Activated gamma-delta T cell treated with anti-CD3 and anti-CD28 coated beads, Interleukin-2, amount 50 U/mL, for 16 hours (primary cell): Measurements from ENCODE around the gene ADAM12.
"Not testable (repeated sequence)": the region's sequence is repeated elsewhere in the genome, so short reads cannot be mapped to it uniquely, and the experiment has no call there.

Experiments
- DNase-seq: peaks from one replicate; pipeline ENCODE4 v3.0.0-alpha.2; 2020; ENCODE audit warnings: low read depth

Gene ADAM12

GRCh38 chr10:126177417-126178030 lies 210.8 kb downstream of the ADAM12 start:
- no peak for DNase-seq

- DNase-seq, result no peak
Observed at GRCh38 chr10:126175641-126176262, 212.5 kb downstream of the ADAM12 start.

GRCh38 chr10:126172755-126173154 lies 215.5 kb downstream of the ADAM12 start:
- not testable (repeated sequence) for DNase-seq

GRCh38 chr10:126171555-126171954 lies 216.7 kb downstream of the ADAM12 start:
- DNase-seq, result no peak

- no peak for DNase-seq
Observed at GRCh38 chr10:126170776-126171175, 217.5 kb downstream of the ADAM12 start.

GRCh38 chr10:126170371-126170770 lies 217.9 kb downstream of the ADAM12 start:
- DNase-seq, result no peak

GRCh38 chr10:126169899-126170298 lies 218.4 kb downstream of the ADAM12 start:
- no peak for DNase-seq

GRCh38 chr10:126166797-126167196 lies 221.5 kb downstream of the ADAM12 start:
- DNase-seq, result no peak

- DNase-seq, result no peak
Observed at GRCh38 chr10:126165874-126166273, 222.4 kb downstream of the ADAM12 start.

- DNase-seq, result no peak
Observed at GRCh38 chr10:126163506-126163905, 224.8 kb downstream of the ADAM12 start.

GRCh38 chr10:126161691-126162090 lies 226.6 kb downstream of the ADAM12 start:
- no peak for DNase-seq

GRCh38 chr10:126160971-126161630 lies 227.2 kb downstream of the ADAM12 start:
- DNase-seq, result no peak

GRCh38 chr10:126160571-126160970 lies 227.7 kb downstream of the ADAM12 start:
- DNase-seq, result no peak

GRCh38 chr10:126158133-126158892 lies 230.0 kb downstream of the ADAM12 start:
- no peak for DNase-seq

GRCh38 chr10:126157189-126157588 lies 231.1 kb downstream of the ADAM12 start:
- no peak for DNase-seq

GRCh38 chr10:126156503-126156902 lies 231.8 kb downstream of the ADAM12 start:
- no peak for DNase-seq

GRCh38 chr10:126156012-126156411 lies 232.3 kb downstream of the ADAM12 start:
- DNase-seq, result no peak

- DNase-seq, result no peak
Observed at GRCh38 chr10:126155528-126155927, 232.7 kb downstream of the ADAM12 start.

- no peak for DNase-seq
Observed at GRCh38 chr10:126153711-126154628, 234.3 kb downstream of the ADAM12 start.

- no peak for DNase-seq
Observed at GRCh38 chr10:126147866-126148587, 240.2 kb downstream of the ADAM12 start.

GRCh38 chr10:126146771-126147170 lies 241.5 kb downstream of the ADAM12 start:
- no peak for DNase-seq
